Ascending aorta (tissue), 2 donors: ENCODE results near the gene NTMT1. TPM values are rescaled to one million over a fixed set of nuclear protein-coding genes. Genes with fewer than 3 reads are reported as not detected.

Experiments used
- DNase-seq, 2 donors: peaks; one replicate each; pipeline ENCODE4 v3.0.0-alpha.2; 2019; ENCODE audit warnings: low spot score in 2 of 2
- H3K27ac ChIP-seq, 2 donors: fragments of 200-600 bp; sonication (generic); one replicate each; pipeline ENCODE4 v1.5.1; 2016 to 2017; ENCODE audit warnings: mild to moderate bottlenecking in 1 of 2
- H3K27me3 ChIP-seq: fragments of 200-600 bp; sonication (generic); one replicate; pipeline ENCODE4 v1.5.1; 2017
- H3K36me3 ChIP-seq, 2 donors: fragments of 200-600 bp; sonication (generic); one replicate each; pipeline ENCODE4 v1.5.1; 2016
- H3K4me1 ChIP-seq, 2 donors: fragments of 200-600 bp; sonication (generic); one replicate each; pipeline ENCODE4 v1.5.1; 2016 to 2017; ENCODE audit warnings: mild to moderate bottlenecking in 1 of 2
- H3K4me3 ChIP-seq, 2 donors: fragments of 200-600 bp; sonication (generic); one replicate each; pipeline ENCODE4 v1.5.1; 2016 to 2017; ENCODE audit warnings: mild to moderate bottlenecking in 1 of 2
- H3K9me3 ChIP-seq, 2 donors: fragments of 200-600 bp; sonication (generic); one replicate each; pipeline ENCODE4 v1.5.1; 2016
- intact Hi-C: fragments of 100-400 bp; cut with DNase I; formaldehyde crosslinking; loops from one replicate; pipeline ENCODE4 v1.15.1; 2023
- total RNA-seq: library from RNA; depleted of rRNA; stranded (reverse); fragments of >200 nt; gene quantifications from one replicate; pipeline ENCODE4 v1.1.0, GENCODE V29; 2016
- TF ChIP-seq, protein P1 (sequence below), 3 experiments: fragments of 200-600 bp in 2 of 3; fragments of 450-650 bp in 1 of 3; sonication (generic) in 2 of 3; IDR thresholded peaks; one replicate each; pipeline ENCODE4 v1.5.1; 2016 to 2019; ENCODE audit warnings: antibody characterized with exemption in 3 of 3, mild to moderate bottlenecking in 1 of 3, moderate library complexity in 1 of 3

Gene NTMT1
- total RNA-seq, 1 donor from 2014 or later = 6.9 TPM

DNA sequence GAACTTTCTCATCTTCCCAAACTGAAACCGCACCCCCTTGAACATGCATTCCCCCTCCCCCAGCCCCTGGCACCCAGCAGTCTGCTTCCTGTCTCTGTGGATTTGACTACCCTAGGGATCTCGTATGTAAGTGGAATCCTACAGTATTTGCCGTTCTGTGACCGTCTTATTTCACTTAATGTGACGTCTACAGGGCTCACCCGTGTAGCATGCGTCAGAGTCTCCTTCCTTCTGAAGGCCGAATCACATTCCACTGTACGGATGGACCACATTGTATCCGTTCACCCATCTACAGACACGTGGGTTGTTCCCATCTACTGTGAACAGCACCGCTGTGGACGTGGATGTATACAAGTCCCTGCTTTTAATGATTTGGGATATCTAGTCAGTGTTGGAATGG is 44.0 kb downstream of the NTMT1 start:
- no peaks in the 10 kb centered on the region for H3K36me3 ChIP-seq
- H3K27ac ChIP-seq = peak overlapping the region in 1 of 2 donors; percentile 70
- no peak for DNase-seq
- intact Hi-C loops = no loop called here
- peaks cover 0 to 36% of the 10 kb centered on the region in 2 donors for H3K4me1 ChIP-seq
- peak overlapping the region in 1 of 2 donors; percentile 34 for H3K4me3 ChIP-seq
- no peaks in the 10 kb centered on the region for H3K27me3 ChIP-seq
- no peaks in the 10 kb centered on the region for H3K9me3 ChIP-seq
- TF ChIP-seq, protein P1, sequence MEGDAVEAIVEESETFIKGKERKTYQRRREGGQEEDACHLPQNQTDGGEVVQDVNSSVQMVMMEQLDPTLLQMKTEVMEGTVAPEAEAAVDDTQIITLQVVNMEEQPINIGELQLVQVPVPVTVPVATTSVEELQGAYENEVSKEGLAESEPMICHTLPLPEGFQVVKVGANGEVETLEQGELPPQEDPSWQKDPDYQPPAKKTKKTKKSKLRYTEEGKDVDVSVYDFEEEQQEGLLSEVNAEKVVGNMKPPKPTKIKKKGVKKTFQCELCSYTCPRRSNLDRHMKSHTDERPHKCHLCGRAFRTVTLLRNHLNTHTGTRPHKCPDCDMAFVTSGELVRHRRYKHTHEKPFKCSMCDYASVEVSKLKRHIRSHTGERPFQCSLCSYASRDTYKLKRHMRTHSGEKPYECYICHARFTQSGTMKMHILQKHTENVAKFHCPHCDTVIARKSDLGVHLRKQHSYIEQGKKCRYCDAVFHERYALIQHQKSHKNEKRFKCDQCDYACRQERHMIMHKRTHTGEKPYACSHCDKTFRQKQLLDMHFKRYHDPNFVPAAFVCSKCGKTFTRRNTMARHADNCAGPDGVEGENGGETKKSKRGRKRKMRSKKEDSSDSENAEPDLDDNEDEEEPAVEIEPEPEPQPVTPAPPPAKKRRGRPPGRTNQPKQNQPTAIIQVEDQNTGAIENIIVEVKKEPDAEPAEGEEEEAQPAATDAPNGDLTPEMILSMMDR (IDR thresholded peaks at IDR 0.05) = no peak

DNA sequence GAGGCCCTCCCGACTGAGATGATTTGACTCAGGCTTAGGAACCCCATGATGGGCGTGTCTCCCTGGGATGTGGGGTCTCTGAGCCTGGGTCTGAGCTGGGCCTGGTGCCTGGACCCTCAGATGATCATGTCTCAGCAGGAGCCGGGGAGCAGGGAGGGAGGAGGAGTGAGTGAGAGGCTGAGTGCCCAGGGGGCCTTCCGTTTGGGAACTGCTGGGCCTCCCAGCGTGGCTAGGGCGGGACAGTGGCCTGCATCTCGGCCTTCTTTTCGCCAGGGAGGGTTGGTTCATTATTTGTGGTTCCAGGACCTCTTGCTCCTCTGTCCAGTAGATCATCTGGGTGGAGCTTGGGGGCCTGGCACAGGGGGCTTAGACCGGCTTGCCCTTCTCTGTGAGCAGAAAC is 45.1 kb downstream of the NTMT1 start:
- H3K27ac ChIP-seq = peak overlapping the region; percentile 20 to 60
- H3K9me3 ChIP-seq = no peaks in the 10 kb centered on the region
- H3K36me3 ChIP-seq = no peaks in the 10 kb centered on the region
- peaks cover 0 to 38% of the 10 kb centered on the region in 2 donors for H3K4me1 ChIP-seq
- no peaks in the 10 kb centered on the region for H3K27me3 ChIP-seq
- no peak overlapping the region for H3K4me3 ChIP-seq
- TF ChIP-seq, protein P1 (IDR thresholded peaks at IDR 0.05) = no peak
- peak in 1 of 2 donors; percentile 59 for DNase-seq
- intact Hi-C loops = no loop called here

DNA sequence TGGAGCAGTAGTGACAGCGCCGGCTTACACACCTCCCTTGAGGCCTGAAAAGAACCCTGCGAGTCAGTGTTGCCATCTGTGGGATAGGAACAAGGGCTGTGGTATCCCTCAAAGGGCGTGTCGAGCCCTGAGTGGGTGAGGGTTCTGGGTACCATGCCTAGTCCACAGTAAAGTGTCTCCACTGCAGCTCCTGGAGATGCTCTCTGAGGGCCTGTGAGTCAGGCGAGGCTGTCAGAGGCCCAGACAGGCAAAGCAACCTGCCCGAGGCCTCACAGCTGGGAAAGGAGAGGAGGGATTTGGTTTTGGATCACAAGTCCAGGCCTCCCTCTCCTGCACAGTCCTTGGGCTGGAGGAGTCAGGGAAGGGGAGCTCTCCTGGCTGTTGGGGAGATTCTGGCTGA is 45.6 kb downstream of the NTMT1 start:
- Histone ChIP-seq H3K36me3 (no peaks in the 10 kb centered on the region), H3K27me3 (no peaks in the 10 kb centered on the region), H3K27ac (peak overlapping the region; percentile 20 to 60), H3K4me1 (peaks cover 0 to 42% of the 10 kb centered on the region in 2 donors), H3K4me3 (no peak overlapping the region), H3K9me3 (no peaks in the 10 kb centered on the region)
- TF ChIP-seq, protein P1 (IDR thresholded peaks at IDR 0.05) = no peak
- intact Hi-C loops = no loop called here
- DNase-seq = no peak

DNA sequence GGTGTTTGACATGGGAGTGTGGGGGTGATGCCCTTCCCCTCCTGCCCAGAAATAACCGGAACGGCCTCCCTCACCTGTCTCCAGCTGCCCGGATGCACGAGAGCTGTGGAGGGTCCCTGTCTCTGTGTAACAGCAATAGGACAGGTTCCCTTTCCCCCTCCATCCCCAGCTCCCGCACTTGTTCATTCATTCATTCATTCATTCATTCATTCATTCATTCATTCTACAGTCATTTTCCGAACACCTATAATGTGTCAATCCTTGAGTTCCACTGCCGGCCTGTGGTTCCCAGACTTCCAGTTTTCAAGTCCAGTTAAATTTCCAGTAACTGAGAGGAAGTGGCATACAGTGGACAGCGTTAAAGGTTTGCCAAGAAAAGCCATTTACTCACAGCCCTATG is 46.7 kb downstream of the NTMT1 start:
- H3K4me1 ChIP-seq = peaks cover 0 to 46% of the 10 kb centered on the region in 2 donors
- DNase-seq = no peak
- H3K4me3 ChIP-seq = no peak overlapping the region
- no peaks in the 10 kb centered on the region for H3K36me3 ChIP-seq
- intact Hi-C loops = no loop called here
- TF ChIP-seq, protein P1 (IDR thresholded peaks at IDR 0.05) = no peak
- H3K27ac ChIP-seq = peak overlapping the region in 1 of 2 donors; percentile 60
- H3K27me3 ChIP-seq = no peaks in the 10 kb centered on the region
- H3K9me3 ChIP-seq = no peaks in the 10 kb centered on the region

DNA sequence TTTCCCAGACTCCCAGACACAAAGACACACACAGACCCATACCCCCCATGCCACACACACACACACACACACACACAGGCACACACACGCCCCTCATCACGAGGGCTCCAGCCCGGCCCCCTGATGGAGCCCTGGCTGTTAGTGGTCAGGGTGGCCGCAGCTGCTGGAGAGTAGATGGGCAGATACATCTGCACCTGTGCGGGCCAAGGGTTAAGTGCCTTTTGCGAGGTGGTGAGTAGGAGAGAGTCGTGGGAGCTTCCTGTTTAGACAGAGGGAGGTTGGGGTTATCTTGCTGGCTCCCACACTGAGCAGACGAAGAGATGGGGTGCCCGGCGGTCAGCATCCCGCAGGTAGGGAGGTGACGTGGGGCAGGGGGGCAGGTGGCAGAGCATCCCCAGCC is 47.6 kb downstream of the NTMT1 start:
- H3K36me3 ChIP-seq = no peaks in the 10 kb centered on the region
- no peak overlapping the region for H3K4me3 ChIP-seq
- TF ChIP-seq, protein P1 (IDR thresholded peaks at IDR 0.05) = no peak
- H3K9me3 ChIP-seq = no peaks in the 10 kb centered on the region
- peaks cover 0 to 43% of the 10 kb centered on the region in 2 donors for H3K4me1 ChIP-seq
- peak overlapping the region in 1 of 2 donors; percentile 60 for H3K27ac ChIP-seq
- intact Hi-C loops = no loop called here
- H3K27me3 ChIP-seq = no peaks in the 10 kb centered on the region
- no peak for DNase-seq

DNA sequence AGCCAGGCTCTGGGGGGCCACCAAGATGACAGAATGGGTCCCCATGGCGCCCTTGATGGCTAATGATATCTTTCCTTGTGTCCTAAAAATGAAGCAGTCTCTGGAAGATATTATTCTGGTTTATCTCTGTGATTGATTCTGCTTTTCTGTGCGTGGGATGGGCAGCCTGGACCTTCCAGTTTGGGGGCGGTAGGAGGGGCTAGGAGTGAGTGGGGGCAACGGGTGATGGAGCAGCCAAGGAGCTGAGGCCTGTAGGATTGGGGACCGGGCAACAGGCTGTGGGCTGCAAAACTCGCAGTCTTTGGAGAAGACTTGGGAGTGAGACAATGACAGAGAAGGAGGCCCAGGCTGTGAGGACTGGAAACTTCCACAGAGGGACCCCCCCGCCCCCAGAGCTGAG is 48.3 kb downstream of the NTMT1 start:
- intact Hi-C loops = no loop called here
- Histone ChIP-seq H3K36me3 (no peaks in the 10 kb centered on the region), H3K4me1 (peaks cover 0 to 41% of the 10 kb centered on the region in 2 donors), H3K27me3 (no peaks in the 10 kb centered on the region), H3K4me3 (no peak overlapping the region), H3K9me3 (no peaks in the 10 kb centered on the region), H3K27ac (no peak overlapping the region)
- TF ChIP-seq, protein P1 (IDR thresholded peaks at IDR 0.05) = no peak
- DNase-seq = no peak
